Fibroblast of lung (primary cell): ENCODE measurements around the gene CAMKK1. TPM values are rescaled to one million over a fixed set of nuclear protein-coding genes. Genes with fewer than 3 reads are reported as not detected.

Source experiments
- DNase-seq, 2 donors: peaks; one replicate each; pipeline versions ENCODE4 v3.0.0 to v3.0.0-alpha.2; 2010; ENCODE audit warnings: low read depth in 2 of 2
- H2AFZ ChIP-seq: 2 replicates; pipeline ENCODE4 v1.5.1; 2012; ENCODE audit warnings: low read length, control low read depth, inconsistent platforms
- H3K27ac ChIP-seq: 2 replicates; pipeline ENCODE4 v1.5.1; 2011; ENCODE audit warnings: low read length, control low read depth; ENCODE audit not compliant: insufficient read depth
- H3K27me3 ChIP-seq: 2 replicates; pipeline ENCODE4 v1.5.1; 2011; ENCODE audit warnings: mild to moderate bottlenecking, low read length; ENCODE audit not compliant: control insufficient read depth, insufficient read depth
- H3K36me3 ChIP-seq: 2 replicates; pipeline ENCODE4 v1.5.1; 2011; ENCODE audit warnings: low read length; ENCODE audit not compliant: control insufficient read depth, insufficient read depth
- H3K4me1 ChIP-seq: 2 replicates; pipeline ENCODE4 v1.5.1; 2011; ENCODE audit warnings: low read length; ENCODE audit not compliant: control insufficient read depth, insufficient read depth; ENCODE audit errors: extremely low read depth
- H3K4me2 ChIP-seq: 2 replicates; pipeline ENCODE4 v1.5.1; 2011; ENCODE audit warnings: low read length, control low read depth; ENCODE audit not compliant: insufficient read depth; ENCODE audit errors: extremely low read depth
- H3K4me3 ChIP-seq, 4 experiments: fragments of 200-600 bp in 1 of 4; sonication (generic) in 1 of 4; replicated peaks in 1 of 4; 2 replicates each; pipeline ENCODE4 v1.5.1; 2011 to 2016; ENCODE audit warnings: low read length in 4 of 4, low read depth in 3 of 4, mild to moderate bottlenecking in 3 of 4, control low read depth in 2 of 4, inconsistent platforms in 1 of 4, mixed read lengths in 1 of 4; ENCODE audit not compliant: insufficient read depth in 1 of 4; ENCODE audit errors: control extremely low read depth in 1 of 4
- H3K79me2 ChIP-seq: 2 replicates; pipeline ENCODE4 v1.5.1; 2012; ENCODE audit warnings: mild to moderate bottlenecking, low read length, inconsistent platforms; ENCODE audit not compliant: control insufficient read depth, insufficient read depth
- H3K9ac ChIP-seq: 2 replicates; pipeline ENCODE4 v1.5.1; 2011; ENCODE audit warnings: mild to moderate bottlenecking, low read length, control low read depth; ENCODE audit not compliant: insufficient read depth
- H3K9me3 ChIP-seq: 2 replicates; pipeline ENCODE4 v1.5.1; 2012; ENCODE audit warnings: low read depth, low read length; ENCODE audit not compliant: control insufficient read depth, insufficient read depth
- H4K20me1 ChIP-seq: 2 replicates; pipeline ENCODE4 v1.5.1; 2011; ENCODE audit warnings: low read length; ENCODE audit not compliant: control insufficient read depth, insufficient read depth; ENCODE audit errors: extremely low read depth
- CTCF ChIP-seq, 2 donors: IDR thresholded peaks in 1 of 2; conservative IDR thresholded peaks in 1 of 2; 1 replicate in 1 of 2; 2 replicates in 1 of 2; pipeline ENCODE4 v1.5.1; 2011 to 2012; ENCODE audit warnings: low read length in 2 of 2, control low read depth in 1 of 2, inconsistent platforms in 1 of 2, low read depth in 1 of 2, mild to moderate bottlenecking in 1 of 2
- EZH2 ChIP-seq: IDR thresholded peaks from 2 replicates; pipeline ENCODE4 v1.5.1; 2012; ENCODE audit warnings: low read length, control low read depth, mild to moderate bottlenecking; ENCODE audit errors: missing control alignments
- polyA plus RNA-seq, 2 donors: library from polyadenylated mRNA; depleted of rRNA in 1 of 2; stranded (reverse) in 1 of 2; unstranded in 1 of 2; fragments of >200 nt; gene quantifications; 2 replicates each; pipeline ENCODE4 v1.2.1, GENCODE V29; 2011 to 2012; ENCODE audit warnings: missing spikeins in 1 of 2
- total RNA-seq: library from RNA; depleted of rRNA; stranded (reverse); fragments of >200 nt; gene quantifications from 2 replicates; pipeline ENCODE4 v1.2.1, GENCODE V29; 2014

Gene CAMKK1
- total and polyA plus RNA-seq, 2 donors (not counting 1 experiment from before 2014, with no cell fraction given), result 0.41 to 2.5 TPM

- no peaks in the 10 kb centered on the region for H3K4me1 ChIP-seq
- H3K4me3 ChIP-seq, result no peak overlapping the region
- no peaks in the 10 kb centered on the region for H3K27me3 ChIP-seq
- TF ChIP-seq EZH2 (no peak), CTCF (conservative IDR thresholded peaks at IDR 0.05 in 1 of 2, IDR thresholded peaks at IDR 0.05 in 1 of 2; ENCODE audit: low read depth in 1 of 2, low read length in 2 of 2) (no peak)
- H3K4me2 ChIP-seq, result no peak overlapping the region
- no peaks in the 10 kb centered on the region for H3K79me2 ChIP-seq
- no peak overlapping the region for H3K9ac ChIP-seq
- H2AFZ ChIP-seq, result no peak overlapping the region
- H3K27ac ChIP-seq, result no peak overlapping the region
- H3K36me3 ChIP-seq, result no peaks in the 10 kb centered on the region
- no peaks in the 10 kb centered on the region for H4K20me1 ChIP-seq
- H3K9me3 ChIP-seq, result no peaks in the 10 kb centered on the region
- DNase-seq, result no peak
Observed at GRCh38 chr17:3915581-3915994, 22.7 kb upstream of the CAMKK1 start.

- Histone ChIP-seq H3K9ac (no peak overlapping the region), H3K4me2 (no peak overlapping the region), H3K27me3 (no peaks in the 10 kb centered on the region), H3K36me3 (no peaks in the 10 kb centered on the region), H3K4me1 (no peaks in the 10 kb centered on the region), H3K79me2 (no peaks in the 10 kb centered on the region), H3K27ac (no peak overlapping the region), H3K9me3 (no peaks in the 10 kb centered on the region), H3K4me3 (no peak overlapping the region), H4K20me1 (no peaks in the 10 kb centered on the region), H2AFZ (no peak overlapping the region)
- DNase-seq, result no peak
- TF ChIP-seq EZH2 (no peak), CTCF (conservative IDR thresholded peaks at IDR 0.05 in 1 of 2, IDR thresholded peaks at IDR 0.05 in 1 of 2; ENCODE audit: low read depth in 1 of 2, low read length in 2 of 2) (no peak)
Observed at GRCh38 chr17:3914312-3914670, 21.4 kb upstream of the CAMKK1 start.

GRCh38 chr17:3913531-3914311 is 20.9 kb upstream of the CAMKK1 start:
- Histone ChIP-seq H3K4me2 (no peak overlapping the region), H3K4me1 (no peaks in the 10 kb centered on the region), H2AFZ (no peak overlapping the region), H4K20me1 (no peaks in the 10 kb centered on the region), H3K27ac (no peak overlapping the region), H3K4me3 (no peak overlapping the region), H3K9me3 (no peaks in the 10 kb centered on the region), H3K9ac (no peak overlapping the region), H3K79me2 (no peaks in the 10 kb centered on the region), H3K36me3 (no peaks in the 10 kb centered on the region), H3K27me3 (no peaks in the 10 kb centered on the region)
- TF ChIP-seq EZH2 (no peak), CTCF (conservative IDR thresholded peaks at IDR 0.05 in 1 of 2, IDR thresholded peaks at IDR 0.05 in 1 of 2; ENCODE audit: low read depth in 1 of 2, low read length in 2 of 2) (peak; percentile 93 to 98)
- peak; percentile 59 to 68 for DNase-seq
